Parathyroid adenoma (tissue), 2 donors: ENCODE data around the gene MFSD1.

Experiments used
- H2AFZ ChIP-seq: fragments of 300-600 bp; sonication (generic); one replicate; pipeline ENCODE4 v1.7.0; 2017; ENCODE audit warnings: antibody characterized with exemption, mild to moderate bottlenecking
- H3K27ac ChIP-seq: fragments of 300-600 bp; sonication (generic); one replicate; pipeline ENCODE4 v1.7.0; 2017
- H3K27me3 ChIP-seq: fragments of 300-600 bp; sonication (generic); one replicate; pipeline ENCODE4 v1.7.0; 2017; ENCODE audit warnings: low read length; ENCODE audit not compliant: control insufficient read depth, insufficient read depth
- H3K36me3 ChIP-seq: fragments of 300-600 bp; sonication (generic); one replicate; pipeline ENCODE4 v1.7.0; 2017; ENCODE audit warnings: low read length; ENCODE audit not compliant: control insufficient read depth, insufficient read depth
- H3K4me1 ChIP-seq: fragments of 300-600 bp; sonication (generic); one replicate; pipeline ENCODE4 v1.7.0; 2017; ENCODE audit warnings: control low read depth
- H3K4me2 ChIP-seq: fragments of 300-600 bp; sonication (generic); one replicate; pipeline ENCODE4 v1.7.0; 2017; ENCODE audit warnings: low read length
- H3K4me3 ChIP-seq: fragments of 300-600 bp; sonication (generic); one replicate; pipeline ENCODE4 v1.7.0; 2017; ENCODE audit warnings: low read depth, low read length
- H3K79me2 ChIP-seq: fragments of 300-600 bp; sonication (generic); one replicate; pipeline ENCODE4 v1.7.0; 2017; ENCODE audit warnings: control low read depth
- H3K9ac ChIP-seq: fragments of 300-600 bp; sonication (generic); one replicate; pipeline ENCODE4 v1.7.0; 2017; ENCODE audit warnings: mild to moderate bottlenecking
- H3K9me3 ChIP-seq: fragments of 300-600 bp; sonication (generic); one replicate; pipeline ENCODE4 v1.7.0; 2017; ENCODE audit warnings: low read length; ENCODE audit not compliant: control insufficient read depth
- TF ChIP-seq, protein P1 (sequence below): fragments of 300-600 bp; sonication (generic); IDR thresholded peaks from one replicate; pipeline ENCODE4 v1.7.0; 2017; ENCODE audit warnings: antibody characterized with exemption, mild to moderate bottlenecking
- donor health status: primary hyperparathyroidism.

The MFSD1 gene

DNA sequence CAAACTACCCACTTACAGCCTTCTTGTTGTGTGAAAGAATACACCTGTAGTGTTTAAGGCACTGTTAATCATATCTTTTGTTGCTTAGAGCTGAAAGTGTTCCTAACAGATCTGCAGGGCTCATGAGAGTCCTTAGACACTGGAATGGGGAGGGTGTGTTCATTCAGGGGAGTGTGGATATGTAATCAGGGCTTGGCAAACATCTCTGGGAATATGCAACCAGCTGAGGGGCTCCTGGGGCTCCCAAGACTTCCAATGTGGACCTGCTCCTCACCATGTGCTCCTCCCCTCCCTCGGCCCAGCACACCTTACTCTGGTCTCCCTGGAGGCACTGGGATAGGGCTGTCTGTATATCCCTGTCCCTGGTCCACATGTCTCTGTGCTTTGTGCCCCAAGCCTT is 30.3 kb upstream of the MFSD1 start:
- Histone ChIP-seq H3K79me2 (no peaks in the 10 kb centered on the region), H3K27ac (no peak overlapping the region), H3K36me3 (no peaks in the 10 kb centered on the region), H3K9ac (no peak overlapping the region), H3K4me1 (no peaks in the 10 kb centered on the region), H3K27me3 (no peaks in the 10 kb centered on the region), H3K4me2 (no peak overlapping the region), H2AFZ (no peak overlapping the region), H3K4me3 (no peak overlapping the region), H3K9me3 (no peaks in the 10 kb centered on the region)
- TF ChIP-seq, protein P1, sequence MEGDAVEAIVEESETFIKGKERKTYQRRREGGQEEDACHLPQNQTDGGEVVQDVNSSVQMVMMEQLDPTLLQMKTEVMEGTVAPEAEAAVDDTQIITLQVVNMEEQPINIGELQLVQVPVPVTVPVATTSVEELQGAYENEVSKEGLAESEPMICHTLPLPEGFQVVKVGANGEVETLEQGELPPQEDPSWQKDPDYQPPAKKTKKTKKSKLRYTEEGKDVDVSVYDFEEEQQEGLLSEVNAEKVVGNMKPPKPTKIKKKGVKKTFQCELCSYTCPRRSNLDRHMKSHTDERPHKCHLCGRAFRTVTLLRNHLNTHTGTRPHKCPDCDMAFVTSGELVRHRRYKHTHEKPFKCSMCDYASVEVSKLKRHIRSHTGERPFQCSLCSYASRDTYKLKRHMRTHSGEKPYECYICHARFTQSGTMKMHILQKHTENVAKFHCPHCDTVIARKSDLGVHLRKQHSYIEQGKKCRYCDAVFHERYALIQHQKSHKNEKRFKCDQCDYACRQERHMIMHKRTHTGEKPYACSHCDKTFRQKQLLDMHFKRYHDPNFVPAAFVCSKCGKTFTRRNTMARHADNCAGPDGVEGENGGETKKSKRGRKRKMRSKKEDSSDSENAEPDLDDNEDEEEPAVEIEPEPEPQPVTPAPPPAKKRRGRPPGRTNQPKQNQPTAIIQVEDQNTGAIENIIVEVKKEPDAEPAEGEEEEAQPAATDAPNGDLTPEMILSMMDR: no peak

DNA sequence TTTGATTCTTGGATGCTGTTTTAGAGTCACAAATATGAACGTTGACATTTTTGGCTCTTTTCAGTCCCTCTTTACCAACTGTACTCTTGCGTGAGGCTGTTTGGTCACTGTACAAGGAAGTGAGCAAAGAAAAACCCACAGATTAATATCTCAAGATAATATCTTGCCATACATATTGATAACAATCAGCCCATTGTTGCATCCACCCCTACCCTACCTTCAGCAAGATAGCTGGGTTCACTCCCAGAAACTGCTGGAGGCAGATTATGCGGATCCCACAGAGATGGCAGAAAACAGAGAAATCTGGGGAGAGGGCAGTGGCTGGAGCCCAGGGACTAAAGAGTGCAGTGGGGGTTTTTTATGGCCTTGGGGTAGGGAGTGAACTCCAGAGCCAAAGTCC is 29.9 kb upstream of the MFSD1 start:
- Histone ChIP-seq H3K79me2 (no peaks in the 10 kb centered on the region), H3K4me1 (no peaks in the 10 kb centered on the region), H3K9ac (no peak overlapping the region), H3K4me2 (no peak overlapping the region), H2AFZ (no peak overlapping the region), H3K27me3 (no peaks in the 10 kb centered on the region), H3K9me3 (no peaks in the 10 kb centered on the region), H3K27ac (no peak overlapping the region), H3K36me3 (no peaks in the 10 kb centered on the region), H3K4me3 (no peak overlapping the region)
- TF ChIP-seq, protein P1: no peak

DNA sequence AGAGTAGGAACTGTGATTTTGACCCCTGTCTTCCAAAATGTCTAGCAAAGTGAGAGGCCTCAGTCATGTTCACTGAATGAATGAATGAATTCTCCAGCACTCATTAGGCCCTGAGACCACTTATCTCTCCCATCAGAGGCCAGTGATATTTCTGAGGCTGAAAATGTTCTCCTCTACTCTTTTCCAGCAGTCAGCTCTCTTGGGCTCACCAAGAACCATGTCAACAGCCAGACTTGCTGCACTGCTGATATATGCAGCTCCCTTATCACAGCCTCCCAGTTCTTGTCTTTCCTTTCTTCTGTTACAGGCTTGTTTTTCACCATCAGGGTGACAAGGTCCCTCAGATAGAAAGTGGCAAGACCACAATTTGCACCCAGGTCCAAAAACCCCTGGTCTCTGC is 28.7 kb upstream of the MFSD1 start:
- no peak overlapping the region for H3K4me3 ChIP-seq
- H3K9ac ChIP-seq: no peak overlapping the region
- TF ChIP-seq, protein P1: no peak
- H3K27ac ChIP-seq: no peak overlapping the region
- no peaks in the 10 kb centered on the region for H3K36me3 ChIP-seq
- H3K79me2 ChIP-seq: no peaks in the 10 kb centered on the region
- H3K27me3 ChIP-seq: no peaks in the 10 kb centered on the region
- H3K9me3 ChIP-seq: no peaks in the 10 kb centered on the region
- H2AFZ ChIP-seq: no peak overlapping the region
- H3K4me1 ChIP-seq: no peaks in the 10 kb centered on the region
- no peak overlapping the region for H3K4me2 ChIP-seq

DNA sequence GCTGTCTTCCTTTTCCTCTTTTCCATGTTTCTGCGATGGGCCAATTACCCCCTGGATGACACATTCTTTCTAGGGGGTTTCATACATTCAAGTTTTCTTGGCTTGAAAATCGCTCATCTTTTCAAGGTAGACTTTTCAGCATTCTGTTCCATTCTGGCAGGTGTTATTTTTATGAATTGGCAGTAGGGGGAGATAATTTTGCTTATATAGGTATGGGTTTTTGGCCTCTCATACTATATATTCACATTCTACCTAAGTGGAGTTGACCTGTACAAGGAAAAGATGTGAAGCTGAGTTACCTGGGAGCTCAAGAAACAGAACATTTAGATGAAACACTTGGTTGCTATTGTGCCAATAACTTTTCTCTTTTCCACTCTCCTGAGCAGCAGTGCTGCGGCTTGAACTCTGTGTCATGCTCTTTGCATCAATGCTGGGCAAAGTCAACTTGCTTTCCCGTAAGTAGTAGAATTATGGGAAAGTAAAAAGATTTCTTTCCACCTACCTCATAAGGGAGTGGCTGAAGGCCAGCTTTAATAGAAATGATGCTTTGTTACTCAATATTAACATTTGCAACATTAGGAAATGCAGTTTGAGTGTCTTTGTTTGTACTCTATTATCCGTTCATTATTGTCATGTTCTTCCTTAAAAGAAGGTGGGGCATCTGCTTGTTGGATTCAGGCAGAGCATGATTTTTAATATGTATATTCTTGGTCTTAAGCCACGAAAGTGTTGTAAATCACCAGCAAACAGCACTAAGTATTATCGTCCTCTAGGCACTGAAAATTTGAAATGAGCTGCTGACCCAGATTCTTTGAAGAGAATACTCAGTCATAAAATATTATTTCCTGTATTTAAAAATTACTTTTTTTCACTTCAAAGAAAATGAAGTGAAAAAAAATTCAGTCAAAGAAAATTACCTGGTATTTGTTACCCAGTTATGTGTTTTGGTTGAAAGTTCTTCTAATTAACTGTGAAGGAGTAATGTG is 27.7 kb upstream of the MFSD1 start:
- Histone ChIP-seq H3K36me3 (no peaks in the 10 kb centered on the region), H3K4me3 (no peak overlapping the region), H3K9ac (no peak overlapping the region), H3K27ac (no peak overlapping the region), H3K4me1 (no peaks in the 10 kb centered on the region), H3K4me2 (no peak overlapping the region), H2AFZ (no peak overlapping the region), H3K79me2 (no peaks in the 10 kb centered on the region), H3K27me3 (no peaks in the 10 kb centered on the region), H3K9me3 (no peaks in the 10 kb centered on the region)
- TF ChIP-seq, protein P1: no peak

DNA sequence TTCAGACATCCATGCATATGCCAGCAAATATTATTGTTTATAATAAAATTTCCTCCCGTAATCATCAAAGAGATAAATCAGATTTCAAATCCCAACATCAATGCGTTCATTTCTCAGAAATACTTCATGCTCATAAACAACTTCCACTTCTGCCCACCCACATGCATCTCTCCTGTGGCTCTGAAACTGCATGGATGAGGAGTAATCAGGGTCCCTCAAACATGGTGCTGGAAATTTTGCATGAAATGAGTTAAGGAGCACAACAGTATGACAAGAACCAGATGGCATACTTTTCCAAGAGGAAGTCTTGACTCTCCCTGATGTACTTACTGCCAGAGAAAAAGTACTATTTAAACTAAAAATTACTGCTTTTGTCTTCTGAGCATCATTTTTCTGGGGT is 26.9 kb upstream of the MFSD1 start:
- Histone ChIP-seq H3K36me3 (no peaks in the 10 kb centered on the region), H3K9me3 (no peaks in the 10 kb centered on the region), H3K4me1 (no peaks in the 10 kb centered on the region), H3K9ac (no peak overlapping the region), H3K79me2 (no peaks in the 10 kb centered on the region), H3K4me2 (no peak overlapping the region), H2AFZ (no peak overlapping the region), H3K4me3 (no peak overlapping the region), H3K27ac (no peak overlapping the region), H3K27me3 (no peaks in the 10 kb centered on the region)
- TF ChIP-seq, protein P1: no peak
